Activated gamma-delta T cell treated with Interleukin-2 at 50 U/mL for 16 hours (primary cell): ENCODE results near the gene TMEM82.
A peak's percentile ranks its signal among the peaks of the same experiment; 100 is the strongest.
"Not testable (repeated sequence)": the region's sequence is repeated elsewhere in the genome, so short reads cannot be mapped to it uniquely, and the experiment has no call there.

ENCODE experiments used
- DNase-seq: peaks from one replicate; pipeline ENCODE4 v3.0.0-alpha.2; 2020

TMEM82 gene

GRCh38 chr1:15742339-15742801 is at the start of gene TMEM82:
TSS of gene TMEM82 (plus strand) at chr1:15742499. CDS start at chr1:15742560, 61 bp downstream.
- no peak for DNase-seq

- no peak for DNase-seq
Measured at GRCh38 chr1:15693371-15693770, 48.9 kb upstream of the TMEM82 start.

GRCh38 chr1:15696956-15697521 is 45.3 kb upstream of the TMEM82 start:
- peak; percentile 5 for DNase-seq

GRCh38 chr1:15698201-15698600 is 44.1 kb upstream of the TMEM82 start:
- no peak for DNase-seq

- not testable (repeated sequence) for DNase-seq
Measured at GRCh38 chr1:15699321-15699720, 43.0 kb upstream of the TMEM82 start.

- DNase-seq, result no peak
Measured at GRCh38 chr1:15700508-15700907, 41.8 kb upstream of the TMEM82 start.

GRCh38 chr1:15701784-15702183 is 40.5 kb upstream of the TMEM82 start:
- DNase-seq, result no peak

- no peak for DNase-seq
Measured at GRCh38 chr1:15702722-15703550, 39.4 kb upstream of the TMEM82 start.

- no peak for DNase-seq
Measured at GRCh38 chr1:15703562-15703961, 38.7 kb upstream of the TMEM82 start.

GRCh38 chr1:15704526-15705183 is 37.6 kb upstream of the TMEM82 start:
- DNase-seq, result no peak

- DNase-seq, result no peak
Measured at GRCh38 chr1:15705184-15705566, 37.1 kb upstream of the TMEM82 start.

GRCh38 chr1:15706751-15707150 is 35.5 kb upstream of the TMEM82 start:
- DNase-seq, result no peak

GRCh38 chr1:15707239-15707925 is 34.9 kb upstream of the TMEM82 start:
- no peak for DNase-seq

- no peak for DNase-seq
Measured at GRCh38 chr1:15708486-15709137, 33.7 kb upstream of the TMEM82 start.

GRCh38 chr1:15709226-15709625 is 33.1 kb upstream of the TMEM82 start:
- no peak for DNase-seq

GRCh38 chr1:15712168-15712567 is 30.1 kb upstream of the TMEM82 start:
- DNase-seq, result no peak

GRCh38 chr1:15714406-15715136 is 27.7 kb upstream of the TMEM82 start:
- DNase-seq, result no peak

- DNase-seq, result no peak
Measured at GRCh38 chr1:15717418-15718125, 24.7 kb upstream of the TMEM82 start.

- no peak for DNase-seq
Measured at GRCh38 chr1:15718199-15718601, 24.1 kb upstream of the TMEM82 start.

GRCh38 chr1:15719381-15720120 is 22.7 kb upstream of the TMEM82 start:
- DNase-seq, result no peak

- DNase-seq, result no peak
Measured at GRCh38 chr1:15720861-15721260, 21.4 kb upstream of the TMEM82 start.
